GM12891 (cell line): ENCODE measurements around the gene PTPRN2.

ENCODE experiments used
- POLR2A ChIP-seq: IDR thresholded peaks from 2 replicates; pipeline ENCODE4 v1.6.1; 2011; ENCODE audit warnings: low read depth, low read length, control low read depth
- POLR2AphosphoS5 ChIP-seq: IDR thresholded peaks from 2 replicates; pipeline ENCODE4 v1.6.1; 2011; ENCODE audit warnings: low read depth, low read length, control low read depth
- TAF1 ChIP-seq: IDR thresholded peaks from 2 replicates; pipeline ENCODE4 v1.6.1; 2011; ENCODE audit warnings: low read depth, low read length, control low read depth

GRCh38 chr7:157845203-157845835, 742.3 kb downstream of the PTPRN2 start:
- TF ChIP-seq TAF1 = no peak
- TF ChIP-seq POLR2A = no peak
- no peak for TF ChIP-seq POLR2AphosphoS5
